HCT116 (cell line): Measurements from ENCODE around the gene SNX2. TPM values are rescaled to one million over a fixed set of nuclear protein-coding genes. Genes with fewer than 3 reads are reported as not detected.

Experiments used
- ATAC-seq: fragments of 200-7000 bp; cut with Tn5 transposase; 2 replicates; pipeline ENCODE4 v1.9.1; 2020; ENCODE audit warnings: mild to moderate bottlenecking, moderate library complexity
- BruUV-seq: library from RNA; stranded (reverse); fragments of 400-500 nt; replicated peaks from 2 replicates; lab custom pipeline; 2021; lab: Mats Ljungman, UMichigan
- CTCF ChIA-PET: fragments of 300-600 bp; sonication (Branson Sonifier 250); formaldehyde crosslinking; loops from one replicate; lab custom pipeline; 2021; ENCODE audit warnings: antibody characterized with exemption; lab: Charles Lee
- POLR2A ChIA-PET: fragments of 300-600, 350-600 bp; sonication (Branson Sonifier 250); formaldehyde crosslinking; loops from one replicate; lab custom pipeline; 2021; ENCODE audit warnings: antibody characterized with exemption; lab: Charles Lee
- RAD21 ChIA-PET, 2 experiments: fragments of 300-600 bp; sonication (Branson Sonifier 250); formaldehyde crosslinking; loops; one replicate each; lab custom pipeline; 2023; ENCODE audit warnings: low total read pairs in 2 of 2; ENCODE audit not compliant: uncharacterized antibody in 2 of 2, unreplicated experiment in 2 of 2, low non-redundant PET in 1 of 2; lab: Charles Lee
- DNase-seq: peaks from one replicate; pipeline ENCODE4 v3.0.0-alpha.2; 2010; ENCODE audit warnings: low read depth, low spot score
- H2AFZ ChIP-seq: fragments of 200-600 bp; shearing (Covaris generic), sonication (generic); 2 replicates; pipeline ENCODE4 v1.6.1; 2017; ENCODE audit warnings: low read depth, mixed run types, mixed read lengths, antibody characterized with exemption, low read length; ENCODE audit not compliant: poor library complexity, severe bottlenecking
- H3K27ac ChIP-seq: 2 replicates; pipeline ENCODE4 v1.5.1; 2012; ENCODE audit warnings: low read depth, low read length
- H3K27me3 ChIP-seq: fragments of 200-600 bp; sonication (generic); 2 replicates; pipeline ENCODE4 v1.6.1; 2016; ENCODE audit warnings: mixed run types, low read length, mixed read lengths; ENCODE audit not compliant: insufficient read depth
- H3K36me3 ChIP-seq, 2 experiments: fragments of 200-500 bp in 1 of 2; fragments of 200-600 bp in 1 of 2; sonication (Bioruptor generic) in 1 of 2; sonication (generic) in 1 of 2; 2 replicates each; pipeline versions ENCODE4 v1.5.1 to v1.6.1; 2014 to 2016; ENCODE audit warnings: low read length in 2 of 2, inconsistent platforms in 1 of 2, mixed read lengths in 1 of 2, mixed run types in 1 of 2; ENCODE audit not compliant: insufficient read depth in 2 of 2, control insufficient read depth in 1 of 2
- H3K4me1 ChIP-seq, 2 experiments: fragments of 200-600 bp in 1 of 2; sonication (generic) in 1 of 2; 2 replicates each; pipeline versions ENCODE4 v1.5.1 to v1.6.1; 2012 to 2017; ENCODE audit warnings: low read length in 2 of 2, inconsistent platforms in 1 of 2, mild to moderate bottlenecking in 1 of 2, mixed read lengths in 1 of 2, mixed run types in 1 of 2, moderate library complexity in 1 of 2; ENCODE audit not compliant: insufficient read depth in 2 of 2, control insufficient read depth in 1 of 2
- H3K4me2 ChIP-seq: fragments of 200-600 bp; sonication (generic); 2 replicates; pipeline ENCODE4 v1.6.1; 2017; ENCODE audit warnings: mixed run types, low read length, mixed read lengths
- H3K4me3 ChIP-seq, 2 experiments: fragments of 200-600 bp in 1 of 2; sonication (generic) in 1 of 2; replicated peaks in 1 of 2; 2 replicates each; pipeline ENCODE4 v1.5.1; 2011 to 2016; ENCODE audit warnings: low read length in 2 of 2, control low read depth in 1 of 2, low read depth in 1 of 2, mild to moderate bottlenecking in 1 of 2, mixed read lengths in 1 of 2, mixed run types in 1 of 2
- H3K79me2 ChIP-seq: fragments of 200-600 bp; sonication (generic); 2 replicates; pipeline ENCODE4 v1.6.1; 2017; ENCODE audit warnings: mild to moderate bottlenecking, mixed run types, low read length, moderate library complexity, mixed read lengths; ENCODE audit not compliant: insufficient read depth
- H3K9ac ChIP-seq: fragments of 200-600 bp; sonication (generic); 2 replicates; pipeline ENCODE4 v1.6.1; 2016; ENCODE audit warnings: low read length, mixed read lengths
- H3K9me2 ChIP-seq: fragments of 200-600 bp; sonication (generic), shearing (Covaris generic); 2 replicates; pipeline ENCODE4 v1.6.1; 2017; ENCODE audit warnings: mixed run types, mild to moderate bottlenecking, moderate library complexity; ENCODE audit not compliant: insufficient read depth
- H3K9me3 ChIP-seq, 2 experiments: fragments of 200-500 bp in 1 of 2; fragments of 200-600 bp in 1 of 2; sonication (Bioruptor generic) in 1 of 2; sonication (generic) in 1 of 2; 2 replicates each; pipeline ENCODE4 v1.6.1; 2014 to 2017; ENCODE audit warnings: low read length in 2 of 2, mixed read lengths in 2 of 2, inconsistent platforms in 1 of 2, low read depth in 1 of 2, mild to moderate bottlenecking in 1 of 2, mixed run types in 1 of 2, moderate library complexity in 1 of 2; ENCODE audit not compliant: control insufficient read depth in 1 of 2, insufficient read depth in 1 of 2
- H4K20me1 ChIP-seq: fragments of 200-600 bp; sonication (generic), shearing (Covaris generic); 2 replicates; pipeline ENCODE4 v1.6.1; 2017; ENCODE audit warnings: mixed run types, mild to moderate bottlenecking, moderate library complexity; ENCODE audit not compliant: insufficient read depth
- CEBPB ChIP-seq: IDR thresholded peaks from 2 replicates; pipeline ENCODE4 v1.6.1; 2012; ENCODE audit warnings: low read depth
- EGR1 ChIP-seq: IDR thresholded peaks from 2 replicates; pipeline ENCODE4 v1.6.1; 2012; ENCODE audit warnings: low read depth
- ELF1 ChIP-seq: IDR thresholded peaks from 2 replicates; pipeline ENCODE4 v1.6.1; 2012; ENCODE audit warnings: low read depth, borderline replicate concordance
- EZH2 ChIP-seq: fragments of 200-600 bp; sonication (generic); IDR thresholded peaks from 2 replicates; pipeline ENCODE4 v1.6.1; 2017; ENCODE audit warnings: antibody characterized with exemption, mixed run types
- POLR2AphosphoS5 ChIP-seq: IDR thresholded peaks from 2 replicates; pipeline ENCODE4 v1.6.1; 2011; ENCODE audit warnings: mild to moderate bottlenecking, low read depth, low read length, moderate library complexity
- RAD21 ChIP-seq: IDR thresholded peaks from 2 replicates; pipeline ENCODE4 v1.6.1; 2012; ENCODE audit warnings: low read depth, mild to moderate bottlenecking
- SIN3A ChIP-seq: IDR thresholded peaks from 2 replicates; pipeline ENCODE4 v1.6.1; 2012; ENCODE audit warnings: low read depth
- SRF ChIP-seq: IDR thresholded peaks from 2 replicates; pipeline ENCODE4 v1.6.1; 2012; ENCODE audit warnings: low read depth
- YY1 ChIP-seq: IDR thresholded peaks from 2 replicates; pipeline ENCODE4 v1.6.1; 2011; ENCODE audit warnings: low read length, low read depth, moderate library complexity, mild to moderate bottlenecking; ENCODE audit not compliant: insufficient replicate concordance; ENCODE audit errors: extremely low read depth
- ZBTB33 ChIP-seq: IDR thresholded peaks from 2 replicates; pipeline ENCODE4 v1.6.1; 2011; ENCODE audit warnings: mild to moderate bottlenecking, low read length, moderate library complexity; ENCODE audit not compliant: insufficient replicate concordance; ENCODE audit errors: extremely low read depth
- ZNF274 ChIP-seq: fragments of 200-500 bp; sonication (Bioruptor generic); IDR thresholded peaks from 2 replicates; pipeline ENCODE4 v1.6.1; 2014; ENCODE audit warnings: mild to moderate bottlenecking, low read depth, low read length, inconsistent platforms
- intact Hi-C: fragments of 100-400 bp; cut with micrococcal nuclease; formaldehyde crosslinking; loops from 2 replicates; pipeline ENCODE4 v1.10.0; 2022
- total RNA-seq: library from RNA; stranded (reverse); gene quantifications from one replicate; pipeline ENCODE4 v1.2.1, GENCODE V29; 2021; ENCODE audit not compliant: unreplicated experiment
- TF ChIP-seq, protein P1 (sequence below): IDR thresholded peaks from 2 replicates; pipeline ENCODE4 v1.6.1; 2012
- TF ChIP-seq, protein P2 (sequence below), 3 experiments: fragments of 200-600 bp in 1 of 3; sonication (generic) in 1 of 3; IDR thresholded peaks in 2 of 3; conservative IDR thresholded peaks in 1 of 3; 2 replicates each; pipeline ENCODE4 v1.5.1; 2012 to 2017; ENCODE audit warnings: low read depth in 2 of 3, low read length in 2 of 3, antibody characterized with exemption in 1 of 3, borderline replicate concordance in 1 of 3, control low read depth in 1 of 3, mild to moderate bottlenecking in 1 of 3, mixed read lengths in 1 of 3, mixed run types in 1 of 3, moderate library complexity in 1 of 3; ENCODE audit not compliant: insufficient read depth in 1 of 3

Gene SNX2
- total RNA-seq, 1 experiment from 2014 or later, result 57.7 TPM

DNA sequence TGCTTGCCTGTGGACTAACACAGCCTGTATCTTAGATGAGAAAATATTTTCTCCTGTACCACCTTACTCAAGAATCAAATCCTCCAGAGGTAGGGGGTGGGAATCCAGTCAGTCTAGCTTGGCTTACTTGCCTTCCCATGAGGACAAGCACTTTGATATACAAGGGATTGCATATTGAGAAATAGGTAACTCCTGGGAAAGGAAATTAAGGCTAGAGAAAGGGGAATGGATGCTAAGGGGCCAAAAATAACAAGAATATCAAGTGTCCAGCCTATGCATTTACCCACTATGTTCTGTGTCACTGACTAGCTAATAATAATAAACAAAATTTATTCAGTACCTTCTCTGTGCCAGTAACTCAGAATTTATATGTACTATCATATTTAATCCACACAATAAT is 21.4 kb upstream of the SNX2 start:
- intact Hi-C loops, result no loop called here
- Histone ChIP-seq H3K27me3 (no peaks in the 10 kb centered on the region), H3K4me3 (no peak overlapping the region), H3K27ac (no peak overlapping the region), H3K79me2 (no peaks in the 10 kb centered on the region), H3K9ac (no peak overlapping the region), H3K36me3 (no peaks in the 10 kb centered on the region), H4K20me1 (no peaks in the 10 kb centered on the region), H3K9me2 (no peaks in the 10 kb centered on the region), H2AFZ (no peak overlapping the region), H3K4me1 (no peaks in the 10 kb centered on the region), H3K4me2 (no peak overlapping the region), H3K9me3 (no peaks in the 10 kb centered on the region)
- no TSS peak for BruUV-seq
- no peak for DNase-seq
- POLR2A ChIA-PET, result no interaction called here
- RAD21 ChIA-PET, result no interaction called here
- CTCF ChIA-PET, result no interaction called here
- TF ChIP-seq, protein P1, sequence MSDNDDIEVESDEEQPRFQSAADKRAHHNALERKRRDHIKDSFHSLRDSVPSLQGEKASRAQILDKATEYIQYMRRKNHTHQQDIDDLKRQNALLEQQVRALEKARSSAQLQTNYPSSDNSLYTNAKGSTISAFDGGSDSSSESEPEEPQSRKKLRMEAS, result no peak
- TF ChIP-seq POLR2AphosphoS5, result no peak
- TF ChIP-seq SIN3A, result no peak
- no peak for TF ChIP-seq YY1
- no peak for TF ChIP-seq CEBPB
- TF ChIP-seq ELF1, result no peak
- TF ChIP-seq ZBTB33, result no peak
- no peak for TF ChIP-seq EZH2
- TF ChIP-seq ZNF274, result no peak
- no peak for TF ChIP-seq RAD21
- TF ChIP-seq EGR1, result no peak
- TF ChIP-seq, protein P2, sequence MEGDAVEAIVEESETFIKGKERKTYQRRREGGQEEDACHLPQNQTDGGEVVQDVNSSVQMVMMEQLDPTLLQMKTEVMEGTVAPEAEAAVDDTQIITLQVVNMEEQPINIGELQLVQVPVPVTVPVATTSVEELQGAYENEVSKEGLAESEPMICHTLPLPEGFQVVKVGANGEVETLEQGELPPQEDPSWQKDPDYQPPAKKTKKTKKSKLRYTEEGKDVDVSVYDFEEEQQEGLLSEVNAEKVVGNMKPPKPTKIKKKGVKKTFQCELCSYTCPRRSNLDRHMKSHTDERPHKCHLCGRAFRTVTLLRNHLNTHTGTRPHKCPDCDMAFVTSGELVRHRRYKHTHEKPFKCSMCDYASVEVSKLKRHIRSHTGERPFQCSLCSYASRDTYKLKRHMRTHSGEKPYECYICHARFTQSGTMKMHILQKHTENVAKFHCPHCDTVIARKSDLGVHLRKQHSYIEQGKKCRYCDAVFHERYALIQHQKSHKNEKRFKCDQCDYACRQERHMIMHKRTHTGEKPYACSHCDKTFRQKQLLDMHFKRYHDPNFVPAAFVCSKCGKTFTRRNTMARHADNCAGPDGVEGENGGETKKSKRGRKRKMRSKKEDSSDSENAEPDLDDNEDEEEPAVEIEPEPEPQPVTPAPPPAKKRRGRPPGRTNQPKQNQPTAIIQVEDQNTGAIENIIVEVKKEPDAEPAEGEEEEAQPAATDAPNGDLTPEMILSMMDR (IDR thresholded peaks at IDR 0.05 in 2 of 3, conservative IDR thresholded peaks at IDR 0.05 in 1 of 3; ENCODE audit: borderline replicate concordance in 1 of 3, insufficient read depth in 1 of 3, low read depth in 2 of 3, low read length in 2 of 3), result no peak
- TF ChIP-seq SRF, result no peak
- no peak for ATAC-seq
